ENCODE data around the gene IMMT.

Gene IMMT

GRCh38 chr2:86195808-86196387, 636 bp upstream of the IMMT start:
- no peaks in the 10 kb centered on the region for H3K9me3 ChIP-seq (ENCODE audit: severe bottlenecking)
- H3K36me3 ChIP-seq (ENCODE audit: low read depth), result peaks cover 23% of the 10 kb centered on the region
- peaks cover 6% of the 10 kb centered on the region for H3K4me1 ChIP-seq (ENCODE audit: insufficient read depth, poor library complexity, severe bottlenecking)
- peak overlapping the region; percentile 85 for H3K4me3 ChIP-seq (ENCODE audit: severe bottlenecking)
- DNase-seq (ENCODE audit: low spot score), result no peak
- TF ChIP-seq, protein P1, sequence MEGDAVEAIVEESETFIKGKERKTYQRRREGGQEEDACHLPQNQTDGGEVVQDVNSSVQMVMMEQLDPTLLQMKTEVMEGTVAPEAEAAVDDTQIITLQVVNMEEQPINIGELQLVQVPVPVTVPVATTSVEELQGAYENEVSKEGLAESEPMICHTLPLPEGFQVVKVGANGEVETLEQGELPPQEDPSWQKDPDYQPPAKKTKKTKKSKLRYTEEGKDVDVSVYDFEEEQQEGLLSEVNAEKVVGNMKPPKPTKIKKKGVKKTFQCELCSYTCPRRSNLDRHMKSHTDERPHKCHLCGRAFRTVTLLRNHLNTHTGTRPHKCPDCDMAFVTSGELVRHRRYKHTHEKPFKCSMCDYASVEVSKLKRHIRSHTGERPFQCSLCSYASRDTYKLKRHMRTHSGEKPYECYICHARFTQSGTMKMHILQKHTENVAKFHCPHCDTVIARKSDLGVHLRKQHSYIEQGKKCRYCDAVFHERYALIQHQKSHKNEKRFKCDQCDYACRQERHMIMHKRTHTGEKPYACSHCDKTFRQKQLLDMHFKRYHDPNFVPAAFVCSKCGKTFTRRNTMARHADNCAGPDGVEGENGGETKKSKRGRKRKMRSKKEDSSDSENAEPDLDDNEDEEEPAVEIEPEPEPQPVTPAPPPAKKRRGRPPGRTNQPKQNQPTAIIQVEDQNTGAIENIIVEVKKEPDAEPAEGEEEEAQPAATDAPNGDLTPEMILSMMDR (IDR thresholded peaks at IDR 0.05; ENCODE audit: poor library complexity, severe bottlenecking), result no peak
- ATAC-seq (ENCODE audit: low read depth), result peak; percentile 2; the same call in 1 of the 3 replicates
- no peaks in the 10 kb centered on the region for H3K27me3 ChIP-seq (ENCODE audit: insufficient read depth, poor library complexity, severe bottlenecking)
- peak overlapping the region; percentile 90 for H3K27ac ChIP-seq (ENCODE audit: poor library complexity, severe bottlenecking)

- DNase-seq (ENCODE audit: low spot score), result no peak
- ATAC-seq (ENCODE audit: low read depth), result no peak
Observed at GRCh38 chr2:86194751-86195054, 559 bp downstream of the IMMT start.

GRCh38 chr2:86193901-86194567, 1.2 kb downstream of the IMMT start:
- TF ChIP-seq, protein P1 (IDR thresholded peaks at IDR 0.05; ENCODE audit: poor library complexity, severe bottlenecking), result no peak
- H3K4me1 ChIP-seq (ENCODE audit: insufficient read depth, poor library complexity, severe bottlenecking), result peaks cover 6% of the 10 kb centered on the region
- DNase-seq (ENCODE audit: low spot score) (no peak), ATAC-seq (ENCODE audit: low read depth) (no peak)
- peak overlapping the region; percentile 90 for H3K27ac ChIP-seq (ENCODE audit: poor library complexity, severe bottlenecking)
- no peaks in the 10 kb centered on the region for H3K9me3 ChIP-seq (ENCODE audit: severe bottlenecking)
- peaks cover 37% of the 10 kb centered on the region for H3K36me3 ChIP-seq (ENCODE audit: low read depth)
- H3K4me3 ChIP-seq (ENCODE audit: severe bottlenecking), result peak overlapping the region; percentile 85
- no peaks in the 10 kb centered on the region for H3K27me3 ChIP-seq (ENCODE audit: insufficient read depth, poor library complexity, severe bottlenecking)

More at GRCh38 chr2:86194751-86195054, 559 bp downstream of the IMMT start:
- peak overlapping the region; percentile 90 for H3K27ac ChIP-seq (ENCODE audit: poor library complexity, severe bottlenecking)
- TF ChIP-seq, protein P1 (IDR thresholded peaks at IDR 0.05; ENCODE audit: poor library complexity, severe bottlenecking), result no peak
- H3K4me1 ChIP-seq (ENCODE audit: insufficient read depth, poor library complexity, severe bottlenecking), result peaks cover 6% of the 10 kb centered on the region
- H3K4me3 ChIP-seq (ENCODE audit: severe bottlenecking), result peak overlapping the region; percentile 85
- no peaks in the 10 kb centered on the region for H3K9me3 ChIP-seq (ENCODE audit: severe bottlenecking)
- H3K27me3 ChIP-seq (ENCODE audit: insufficient read depth, poor library complexity, severe bottlenecking), result no peaks in the 10 kb centered on the region
- peaks cover 30% of the 10 kb centered on the region for H3K36me3 ChIP-seq (ENCODE audit: low read depth)

DNA sequence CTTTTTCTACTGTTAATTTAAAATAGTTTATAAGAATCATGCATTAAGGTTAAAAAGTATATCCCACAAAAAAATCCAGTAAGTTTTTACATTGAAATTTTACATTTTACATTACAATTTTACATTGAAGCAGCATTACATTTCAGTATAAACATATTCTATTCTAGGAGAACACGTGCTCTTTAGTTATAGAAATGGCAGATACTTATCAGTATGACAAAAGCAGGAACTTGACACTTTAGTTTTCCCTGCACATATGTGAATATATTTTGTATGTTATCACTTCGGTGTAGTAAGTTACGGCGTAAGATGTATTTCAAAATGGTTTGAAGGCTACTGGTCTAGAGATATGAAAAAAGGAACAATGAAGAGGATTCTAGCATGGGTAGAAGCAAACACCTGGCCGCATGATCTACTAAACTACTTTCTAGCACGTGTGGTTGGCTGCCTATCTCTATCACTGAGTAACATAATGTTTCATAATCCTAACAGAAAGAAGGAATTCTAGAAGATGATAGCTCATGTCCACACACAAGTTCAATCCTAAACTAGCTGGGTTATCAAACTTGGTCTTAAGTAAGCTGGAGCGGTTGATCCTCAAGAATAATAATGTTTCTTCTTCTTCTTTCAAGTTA, 5.4 kb downstream of the IMMT start:
- no peak overlapping the region for H3K4me3 ChIP-seq (ENCODE audit: severe bottlenecking)
- ATAC-seq (ENCODE audit: low read depth) (no peak), DNase-seq (ENCODE audit: low spot score) (no peak)
- peaks cover 57% of the 10 kb centered on the region for H3K36me3 ChIP-seq (ENCODE audit: low read depth)
- no peaks in the 10 kb centered on the region for H3K9me3 ChIP-seq (ENCODE audit: severe bottlenecking)
- TF ChIP-seq, protein P1 (IDR thresholded peaks at IDR 0.05; ENCODE audit: poor library complexity, severe bottlenecking), result no peak
- H3K4me1 ChIP-seq (ENCODE audit: insufficient read depth, poor library complexity, severe bottlenecking), result peaks cover 4% of the 10 kb centered on the region
- no peak overlapping the region for H3K27ac ChIP-seq (ENCODE audit: poor library complexity, severe bottlenecking)
- no peaks in the 10 kb centered on the region for H3K27me3 ChIP-seq (ENCODE audit: insufficient read depth, poor library complexity, severe bottlenecking)

GRCh38 chr2:86186431-86186830, 8.8 kb downstream of the IMMT start:
- no peaks in the 10 kb centered on the region for H3K27me3 ChIP-seq (ENCODE audit: insufficient read depth, poor library complexity, severe bottlenecking)
- no peak for ATAC-seq (ENCODE audit: low read depth)
- no peak overlapping the region for H3K4me3 ChIP-seq (ENCODE audit: severe bottlenecking)
- H3K36me3 ChIP-seq (ENCODE audit: low read depth), result peaks cover 45% of the 10 kb centered on the region
- H3K9me3 ChIP-seq (ENCODE audit: severe bottlenecking), result no peaks in the 10 kb centered on the region
- H3K4me1 ChIP-seq (ENCODE audit: insufficient read depth, poor library complexity, severe bottlenecking), result peaks cover 8% of the 10 kb centered on the region
- TF ChIP-seq, protein P1 (IDR thresholded peaks at IDR 0.05; ENCODE audit: poor library complexity, severe bottlenecking), result no peak
- no peak for DNase-seq (ENCODE audit: low spot score)
- no peak overlapping the region for H3K27ac ChIP-seq (ENCODE audit: poor library complexity, severe bottlenecking)

All from RWPE2 (cell line).